HCT116 (cell line): ENCODE measurements around the gene DPP9. TPM values are rescaled to one million over a fixed set of nuclear protein-coding genes. Genes with fewer than 3 reads are reported as not detected.

Experiments used
- ATAC-seq: fragments of 200-7000 bp; cut with Tn5 transposase; 2 replicates; pipeline ENCODE4 v1.9.1; 2020; ENCODE audit warnings: mild to moderate bottlenecking, moderate library complexity
- BruUV-seq: library from RNA; stranded (reverse); fragments of 400-500 nt; replicated peaks from 2 replicates; lab custom pipeline; 2021; lab: Mats Ljungman, UMichigan
- CTCF ChIA-PET: fragments of 300-600 bp; sonication (Branson Sonifier 250); formaldehyde crosslinking; loops from one replicate; lab custom pipeline; 2021; ENCODE audit warnings: antibody characterized with exemption; lab: Charles Lee
- POLR2A ChIA-PET: fragments of 300-600, 350-600 bp; sonication (Branson Sonifier 250); formaldehyde crosslinking; loops from one replicate; lab custom pipeline; 2021; ENCODE audit warnings: antibody characterized with exemption; lab: Charles Lee
- RAD21 ChIA-PET, 2 experiments: fragments of 300-600 bp; sonication (Branson Sonifier 250); formaldehyde crosslinking; loops; one replicate each; lab custom pipeline; 2023; ENCODE audit warnings: low total read pairs in 2 of 2; ENCODE audit not compliant: uncharacterized antibody in 2 of 2, unreplicated experiment in 2 of 2, low non-redundant PET in 1 of 2; lab: Charles Lee
- DNase-seq: peaks from one replicate; pipeline ENCODE4 v3.0.0-alpha.2; 2010; ENCODE audit warnings: low read depth, low spot score
- H2AFZ ChIP-seq: fragments of 200-600 bp; shearing (Covaris generic), sonication (generic); 2 replicates; pipeline ENCODE4 v1.6.1; 2017; ENCODE audit warnings: low read depth, mixed run types, mixed read lengths, antibody characterized with exemption, low read length; ENCODE audit not compliant: poor library complexity, severe bottlenecking
- H3K27ac ChIP-seq: 2 replicates; pipeline ENCODE4 v1.5.1; 2012; ENCODE audit warnings: low read depth, low read length
- H3K27me3 ChIP-seq: fragments of 200-600 bp; sonication (generic); 2 replicates; pipeline ENCODE4 v1.6.1; 2016; ENCODE audit warnings: mixed run types, low read length, mixed read lengths; ENCODE audit not compliant: insufficient read depth
- H3K36me3 ChIP-seq, 2 experiments: fragments of 200-500 bp in 1 of 2; fragments of 200-600 bp in 1 of 2; sonication (Bioruptor generic) in 1 of 2; sonication (generic) in 1 of 2; 2 replicates each; pipeline versions ENCODE4 v1.5.1 to v1.6.1; 2014 to 2016; ENCODE audit warnings: low read length in 2 of 2, inconsistent platforms in 1 of 2, mixed read lengths in 1 of 2, mixed run types in 1 of 2; ENCODE audit not compliant: insufficient read depth in 2 of 2, control insufficient read depth in 1 of 2
- H3K4me1 ChIP-seq, 2 experiments: fragments of 200-600 bp in 1 of 2; sonication (generic) in 1 of 2; 2 replicates each; pipeline versions ENCODE4 v1.5.1 to v1.6.1; 2012 to 2017; ENCODE audit warnings: low read length in 2 of 2, inconsistent platforms in 1 of 2, mild to moderate bottlenecking in 1 of 2, mixed read lengths in 1 of 2, mixed run types in 1 of 2, moderate library complexity in 1 of 2; ENCODE audit not compliant: insufficient read depth in 2 of 2, control insufficient read depth in 1 of 2
- H3K4me2 ChIP-seq: fragments of 200-600 bp; sonication (generic); 2 replicates; pipeline ENCODE4 v1.6.1; 2017; ENCODE audit warnings: mixed run types, low read length, mixed read lengths
- H3K4me3 ChIP-seq, 2 experiments: fragments of 200-600 bp in 1 of 2; sonication (generic) in 1 of 2; replicated peaks in 1 of 2; 2 replicates each; pipeline ENCODE4 v1.5.1; 2011 to 2016; ENCODE audit warnings: low read length in 2 of 2, control low read depth in 1 of 2, low read depth in 1 of 2, mild to moderate bottlenecking in 1 of 2, mixed read lengths in 1 of 2, mixed run types in 1 of 2
- H3K79me2 ChIP-seq: fragments of 200-600 bp; sonication (generic); 2 replicates; pipeline ENCODE4 v1.6.1; 2017; ENCODE audit warnings: mild to moderate bottlenecking, mixed run types, low read length, moderate library complexity, mixed read lengths; ENCODE audit not compliant: insufficient read depth
- H3K9ac ChIP-seq: fragments of 200-600 bp; sonication (generic); 2 replicates; pipeline ENCODE4 v1.6.1; 2016; ENCODE audit warnings: low read length, mixed read lengths
- H3K9me2 ChIP-seq: fragments of 200-600 bp; sonication (generic), shearing (Covaris generic); 2 replicates; pipeline ENCODE4 v1.6.1; 2017; ENCODE audit warnings: mixed run types, mild to moderate bottlenecking, moderate library complexity; ENCODE audit not compliant: insufficient read depth
- H3K9me3 ChIP-seq, 2 experiments: fragments of 200-500 bp in 1 of 2; fragments of 200-600 bp in 1 of 2; sonication (Bioruptor generic) in 1 of 2; sonication (generic) in 1 of 2; 2 replicates each; pipeline ENCODE4 v1.6.1; 2014 to 2017; ENCODE audit warnings: low read length in 2 of 2, mixed read lengths in 2 of 2, inconsistent platforms in 1 of 2, low read depth in 1 of 2, mild to moderate bottlenecking in 1 of 2, mixed run types in 1 of 2, moderate library complexity in 1 of 2; ENCODE audit not compliant: control insufficient read depth in 1 of 2, insufficient read depth in 1 of 2
- H4K20me1 ChIP-seq: fragments of 200-600 bp; sonication (generic), shearing (Covaris generic); 2 replicates; pipeline ENCODE4 v1.6.1; 2017; ENCODE audit warnings: mixed run types, mild to moderate bottlenecking, moderate library complexity; ENCODE audit not compliant: insufficient read depth
- EZH2 ChIP-seq: fragments of 200-600 bp; sonication (generic); IDR thresholded peaks from 2 replicates; pipeline ENCODE4 v1.6.1; 2017; ENCODE audit warnings: antibody characterized with exemption, mixed run types
- JUND ChIP-seq: IDR thresholded peaks from 2 replicates; pipeline ENCODE4 v1.6.1; 2012
- POLR2A ChIP-seq: IDR thresholded peaks from 2 replicates; pipeline ENCODE4 v1.7.0; 2011; ENCODE audit warnings: borderline replicate concordance; ENCODE audit not compliant: insufficient read depth, insufficient read length; ENCODE audit errors: extremely low read depth
- POLR2AphosphoS5 ChIP-seq: IDR thresholded peaks from 2 replicates; pipeline ENCODE4 v1.6.1; 2011; ENCODE audit warnings: mild to moderate bottlenecking, low read depth, low read length, moderate library complexity
- RAD21 ChIP-seq: IDR thresholded peaks from 2 replicates; pipeline ENCODE4 v1.6.1; 2012; ENCODE audit warnings: low read depth, mild to moderate bottlenecking
- SIN3A ChIP-seq: IDR thresholded peaks from 2 replicates; pipeline ENCODE4 v1.6.1; 2012; ENCODE audit warnings: low read depth
- SP1 ChIP-seq: IDR thresholded peaks from 2 replicates; pipeline ENCODE4 v1.6.1; 2012; ENCODE audit warnings: low read depth
- TCF7L2 ChIP-seq: IDR thresholded peaks from 2 replicates; pipeline ENCODE4 v1.7.0; 2011; ENCODE audit warnings: borderline replicate concordance, inconsistent platforms; ENCODE audit not compliant: insufficient read depth, insufficient read length; ENCODE audit errors: extremely low read depth
- YY1 ChIP-seq: IDR thresholded peaks from 2 replicates; pipeline ENCODE4 v1.6.1; 2011; ENCODE audit warnings: low read length, low read depth, moderate library complexity, mild to moderate bottlenecking; ENCODE audit not compliant: insufficient replicate concordance; ENCODE audit errors: extremely low read depth
- ZFX ChIP-seq: fragments of 450-650 bp; IDR thresholded peaks from 2 replicates; pipeline ENCODE4 v1.6.1; 2017
- ZNF274 ChIP-seq: fragments of 200-500 bp; sonication (Bioruptor generic); IDR thresholded peaks from 2 replicates; pipeline ENCODE4 v1.6.1; 2014; ENCODE audit warnings: mild to moderate bottlenecking, low read depth, low read length, inconsistent platforms
- intact Hi-C: fragments of 100-400 bp; cut with micrococcal nuclease; formaldehyde crosslinking; loops from 2 replicates; pipeline ENCODE4 v1.10.0; 2022
- total RNA-seq: library from RNA; stranded (reverse); gene quantifications from one replicate; pipeline ENCODE4 v1.2.1, GENCODE V29; 2021; ENCODE audit not compliant: unreplicated experiment
- TF ChIP-seq, protein P1 (sequence below): IDR thresholded peaks from 2 replicates; pipeline ENCODE4 v1.6.1; 2012
- TF ChIP-seq, protein P2 (sequence below): IDR thresholded peaks from 2 replicates; pipeline ENCODE4 v1.6.1; 2011; ENCODE audit warnings: mild to moderate bottlenecking, low read length, moderate library complexity; ENCODE audit not compliant: insufficient replicate concordance; ENCODE audit errors: extremely low read depth

The DPP9 gene
- total RNA-seq, 1 experiment from 2014 or later: 67.6 TPM

DNA sequence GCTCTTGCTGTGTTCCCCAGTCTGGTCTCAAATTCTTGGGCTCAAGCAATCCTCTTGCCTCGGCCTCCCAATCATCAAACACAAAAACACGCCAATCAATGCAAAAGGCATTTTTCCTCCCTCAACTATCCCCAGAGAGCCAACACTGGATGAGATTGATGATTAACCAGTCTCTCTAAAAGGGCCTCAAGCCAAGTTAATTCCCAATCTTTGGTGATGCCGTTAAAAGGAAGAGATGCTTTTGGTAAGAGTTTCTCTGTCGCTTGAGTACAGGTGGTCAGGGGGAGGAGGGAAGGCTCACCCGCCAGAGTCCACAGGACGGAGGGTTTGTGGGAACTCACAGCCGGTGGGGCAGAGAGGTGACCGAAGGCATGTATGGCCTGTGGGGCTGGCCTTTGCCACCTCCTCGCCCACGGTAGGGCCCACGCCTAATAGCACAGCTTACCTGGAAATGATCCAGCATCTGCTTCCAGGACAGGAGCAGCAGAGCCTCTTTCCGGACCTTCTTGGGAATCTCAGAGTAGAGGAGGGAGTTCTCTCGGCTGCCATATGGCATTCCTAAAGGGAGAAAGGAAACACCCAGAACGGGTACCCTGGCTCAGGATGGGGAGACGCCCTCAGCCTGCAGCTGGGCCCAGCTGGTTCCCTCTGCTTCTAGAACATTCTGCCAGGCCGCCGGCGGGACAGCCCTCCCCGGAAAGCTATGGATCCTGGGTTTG lies 18.1 kb downstream of the DPP9 start:
- no TSS peak for BruUV-seq
- no peak for DNase-seq
- H3K79me2 ChIP-seq: peaks cover 3% of the 10 kb centered on the region; the same call in 1 of the 2 replicates
- no peak overlapping the region for H3K4me2 ChIP-seq
- no peaks in the 10 kb centered on the region for H3K9me2 ChIP-seq
- ChIA-PET CTCF (no interaction called here), RAD21 (no interaction called here), POLR2A (no interaction called here)
- H3K9ac ChIP-seq: no peak overlapping the region
- H4K20me1 ChIP-seq: no peaks in the 10 kb centered on the region
- H3K9me3 ChIP-seq: no peaks in the 10 kb centered on the region
- H3K4me1 ChIP-seq: peaks cover 0 to 5% of the 10 kb centered on the region in 2 experiments; a peak in 1 of 4 replicates
- intact Hi-C loops: no loop called here
- no peak for ATAC-seq
- H3K36me3 ChIP-seq: peaks cover 12 to 53% of the 10 kb centered on the region in 2 experiments
- H2AFZ ChIP-seq: no peak overlapping the region
- H3K27ac ChIP-seq: 0 out of 2 replicates have a peak overlapping the region, but pooled peaks have one; percentile 11
- H3K4me3 ChIP-seq: no peak overlapping the region
- H3K27me3 ChIP-seq: no peaks in the 10 kb centered on the region
- TF ChIP-seq EZH2: no peak
- no peak for TF ChIP-seq ZFX
- TF ChIP-seq TCF7L2: no peak
- no peak for TF ChIP-seq POLR2AphosphoS5
- no peak for TF ChIP-seq SP1
- TF ChIP-seq JUND: no peak
- TF ChIP-seq, protein P1, sequence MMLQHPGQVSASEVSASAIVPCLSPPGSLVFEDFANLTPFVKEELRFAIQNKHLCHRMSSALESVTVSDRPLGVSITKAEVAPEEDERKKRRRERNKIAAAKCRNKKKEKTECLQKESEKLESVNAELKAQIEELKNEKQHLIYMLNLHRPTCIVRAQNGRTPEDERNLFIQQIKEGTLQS: no peak
- no peak for TF ChIP-seq ZNF274
- TF ChIP-seq, protein P2, sequence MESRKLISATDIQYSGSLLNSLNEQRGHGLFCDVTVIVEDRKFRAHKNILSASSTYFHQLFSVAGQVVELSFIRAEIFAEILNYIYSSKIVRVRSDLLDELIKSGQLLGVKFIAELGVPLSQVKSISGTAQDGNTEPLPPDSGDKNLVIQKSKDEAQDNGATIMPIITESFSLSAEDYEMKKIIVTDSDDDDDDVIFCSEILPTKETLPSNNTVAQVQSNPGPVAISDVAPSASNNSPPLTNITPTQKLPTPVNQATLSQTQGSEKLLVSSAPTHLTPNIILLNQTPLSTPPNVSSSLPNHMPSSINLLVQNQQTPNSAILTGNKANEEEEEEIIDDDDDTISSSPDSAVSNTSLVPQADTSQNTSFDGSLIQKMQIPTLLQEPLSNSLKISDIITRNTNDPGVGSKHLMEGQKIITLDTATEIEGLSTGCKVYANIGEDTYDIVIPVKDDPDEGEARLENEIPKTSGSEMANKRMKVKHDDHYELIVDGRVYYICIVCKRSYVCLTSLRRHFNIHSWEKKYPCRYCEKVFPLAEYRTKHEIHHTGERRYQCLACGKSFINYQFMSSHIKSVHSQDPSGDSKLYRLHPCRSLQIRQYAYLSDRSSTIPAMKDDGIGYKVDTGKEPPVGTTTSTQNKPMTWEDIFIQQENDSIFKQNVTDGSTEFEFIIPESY: no peak
- no peak for TF ChIP-seq RAD21
- TF ChIP-seq SIN3A: no peak
- no peak for TF ChIP-seq POLR2A
- TF ChIP-seq YY1: no peak
